B cell (primary cell): ENCODE measurements around the gene GPATCH8. TPM values are rescaled to one million over a fixed set of nuclear protein-coding genes. Genes with fewer than 3 reads are reported as not detected.

Experiments
- ATAC-seq: fragments of 200-7000 bp; cut with Tn5 transposase; one replicate; pipeline ENCODE4 v1.10.0; 2021; ENCODE audit warnings: low read depth, mild to moderate bottlenecking, moderate number of reproducible peaks, moderate library complexity
- CTCF ChIA-PET: fragments of 350-600 bp; sonication (Branson Sonifier 250); formaldehyde crosslinking; loops from one replicate; lab custom pipeline; 2021; ENCODE audit warnings: antibody characterized with exemption, inconsistent platforms; lab: Charles Lee
- POLR2A ChIA-PET: fragments of 350-600 bp; sonication (Branson Sonifier 250); formaldehyde crosslinking; loops from one replicate; lab custom pipeline; 2021; ENCODE audit warnings: antibody characterized with exemption; lab: Charles Lee
- DNase-seq: peaks from one replicate; pipeline ENCODE4 v3.0.0; 2013
- H2AFZ ChIP-seq: 2 replicates; pipeline ENCODE4 v1.6.1; 2012; ENCODE audit warnings: mild to moderate bottlenecking, low read depth, low read length; ENCODE audit not compliant: insufficient read depth, poor library complexity, severe bottlenecking
- H3K27ac ChIP-seq, 2 donors: 1 replicate in 1 of 2; 2 replicates in 1 of 2; pipeline ENCODE4 v1.5.1; 2012 to 2013; ENCODE audit warnings: low read length in 2 of 2, mild to moderate bottlenecking in 2 of 2, moderate library complexity in 1 of 2
- H3K27me3 ChIP-seq, 4 experiments: fragments of 200-600 bp in 1 of 4; sonication (generic) in 1 of 4; replicated peaks in 1 of 4; 1 replicate in 2 of 4; 2 replicates in 2 of 4; pipeline versions ENCODE4 v1.6.1 to v1.7.0; 2013 to 2016; ENCODE audit warnings: low read length in 3 of 4, mild to moderate bottlenecking in 2 of 4, mixed read lengths in 1 of 4, moderate library complexity in 1 of 4; ENCODE audit not compliant: insufficient read depth in 4 of 4, control insufficient read depth in 3 of 4; ENCODE audit errors: control extremely low read depth in 1 of 4
- H3K36me3 ChIP-seq, 2 experiments: replicated peaks in 1 of 2; 1 replicate in 1 of 2; 2 replicates in 1 of 2; pipeline versions ENCODE4 v1.6.1 to v1.7.1; 2013; ENCODE audit warnings: low read length in 1 of 2; ENCODE audit not compliant: insufficient read depth in 2 of 2, control insufficient read depth in 1 of 2; ENCODE audit errors: control extremely low read depth in 1 of 2, extremely low read depth in 1 of 2
- H3K4me1 ChIP-seq, 2 donors: fragments of 200-600 bp in 1 of 2; sonication (generic) in 1 of 2; 1 replicate in 1 of 2; 2 replicates in 1 of 2; pipeline versions ENCODE4 v1.5.1 to v1.6.1; 2013 to 2017; ENCODE audit warnings: low read length in 2 of 2; ENCODE audit not compliant: control insufficient read depth in 2 of 2, insufficient read depth in 2 of 2
- H3K4me2 ChIP-seq: replicated peaks from 2 replicates; pipeline ENCODE3; 2012; ENCODE audit warnings: mild to moderate bottlenecking, low read depth, low read length; ENCODE audit not compliant: poor library complexity, severe bottlenecking
- H3K4me3 ChIP-seq, 5 experiments: fragments of 200-600 bp in 1 of 5; sonication (generic) in 1 of 5; 1 replicate in 3 of 5; 2 replicates in 2 of 5; pipeline versions ENCODE4 v1.5.1 to v1.7.0; 2011 to 2016; ENCODE audit warnings: low read length in 4 of 5, mild to moderate bottlenecking in 4 of 5, low read depth in 2 of 5, control low read depth in 1 of 5, moderate library complexity in 1 of 5; ENCODE audit not compliant: insufficient read depth in 1 of 5; ENCODE audit errors: control extremely low read depth in 1 of 5, extremely low read depth in 1 of 5
- H3K79me2 ChIP-seq: fragments of 200-600 bp; sonication (generic); one replicate; pipeline ENCODE4 v1.6.0; 2016; ENCODE audit warnings: low read length; ENCODE audit not compliant: control insufficient read depth, insufficient read depth
- H3K9ac ChIP-seq: fragments of 200-600 bp; sonication (generic); 2 replicates; pipeline ENCODE4 v1.6.1; 2017; ENCODE audit warnings: mild to moderate bottlenecking, low read length, moderate library complexity
- H3K9me3 ChIP-seq, 3 donors: one replicate each; pipeline versions ENCODE4 v1.6.1 to v1.7.1; 2013; ENCODE audit warnings: low read length in 2 of 3; ENCODE audit not compliant: control insufficient read depth in 2 of 3, insufficient read depth in 1 of 3; ENCODE audit errors: control extremely low read depth in 1 of 3
- H4K20me1 ChIP-seq: 2 replicates; pipeline ENCODE4 v1.6.0; 2012; ENCODE audit warnings: mild to moderate bottlenecking, low read length; ENCODE audit not compliant: insufficient read depth, control insufficient read depth, poor library complexity, severe bottlenecking
- H3K27ac Mint-ChIP-seq: one replicate; pipeline ENCODE4 v1.8.0; 2021; ENCODE audit warnings: mixed read lengths
- H3K27me3 Mint-ChIP-seq: one replicate; pipeline ENCODE4 v1.8.0; 2021; ENCODE audit warnings: mixed read lengths
- H3K4me1 Mint-ChIP-seq: one replicate; pipeline ENCODE4 v1.8.0; 2021; ENCODE audit warnings: mixed read lengths
- H3K4me3 Mint-ChIP-seq: one replicate; pipeline ENCODE4 v1.8.0; 2021; ENCODE audit warnings: mixed read lengths
- H3K9me3 Mint-ChIP-seq: one replicate; pipeline ENCODE4 v1.8.0; 2022; ENCODE audit warnings: mixed read lengths; ENCODE audit not compliant: insufficient read depth
- CTCF ChIP-seq: fragments of 200-600 bp; IDR thresholded peaks from one replicate; pipeline ENCODE4 v1.8.0; 2022; ENCODE audit warnings: antibody characterized with exemption, mild to moderate bottlenecking
- EZH2 ChIP-seq: IDR thresholded peaks from 2 replicates; pipeline ENCODE4 v1.6.1; 2012; ENCODE audit warnings: borderline replicate concordance, low read depth, mild to moderate bottlenecking, moderate library complexity, low read length; ENCODE audit not compliant: insufficient read depth, poor library complexity, severe bottlenecking
- WGBS: methylation state at CpG from one replicate; pipeline ENCODE4 v1.1.5; 2013; ENCODE audit warnings: missing lambda C conversion rate; ENCODE audit not compliant: insufficient coverage; 5-methylcytosine and 5-hydroxymethylcytosine counted together
- intact Hi-C: fragments of 100-400 bp; cut with micrococcal nuclease; formaldehyde crosslinking; loops from one replicate; pipeline ENCODE4 v1.10.0; 2022
- polyA plus RNA-seq: library from polyadenylated mRNA; depleted of rRNA; stranded (reverse); fragments of >200 nt; gene quantifications from 2 replicates; pipeline ENCODE4 v1.2.3, GENCODE V29; 2012
- total RNA-seq, 2 donors: library from RNA; stranded (reverse); fragments of 120-200 nt in 1 of 2; gene quantifications; 1 replicate in 1 of 2; 2 replicates in 1 of 2; pipeline versions ENCODE4 v1.2.3 to v1.2.4, GENCODE V29; 2013 to 2022

The GPATCH8 gene
- total and polyA plus RNA-seq, 2 donors (not counting 1 experiment from before 2014, with no cell fraction given): 28.3 to 83.4 TPM

GRCh38 chr17:44451016-44451627 is 52.1 kb downstream of the GPATCH8 start:
- ChIA-PET POLR2A (no interaction called here), CTCF (no interaction called here)
- TF ChIP-seq CTCF: no peak
- no peak for TF ChIP-seq EZH2
- Mint-ChIP-seq H3K27me3 (no peaks in the 10 kb centered on the region), H3K27ac (no peak overlapping the region), H3K9me3 (no peaks in the 10 kb centered on the region), H3K4me1 (peaks cover 7% of the 10 kb centered on the region), H3K4me3 (no peak overlapping the region)
- intact Hi-C loops: no loop called here
- Histone ChIP-seq H4K20me1 (peaks cover 25% of the 10 kb centered on the region), H2AFZ (no peak overlapping the region), H3K27ac (no peak overlapping the region), H3K9me3 (peaks cover 0 to 1% (median 0%) of the 10 kb centered on the region in 3 donors), H3K4me3 (no peak overlapping the region), H3K4me2 (no peak overlapping the region), H3K9ac (no peak overlapping the region), H3K36me3 (peaks cover 3 to 6% of the 10 kb centered on the region in 2 experiments), H3K27me3 (no peaks in the 10 kb centered on the region), H3K4me1 (peaks cover 0 to 4% of the 10 kb centered on the region in 2 donors), H3K79me2 (peaks cover 42% of the 10 kb centered on the region)
- DNase-seq (no peak), ATAC-seq (no peak)
- 100% methylated on average over 1 of the region's 6 CpGs for WGBS

- peaks cover 7% of the 10 kb centered on the region for H3K4me1 Mint-ChIP-seq
- no peak overlapping the region for H3K4me3 Mint-ChIP-seq
- Histone ChIP-seq H3K9ac (no peak overlapping the region), H2AFZ (no peak overlapping the region), H3K79me2 (peaks cover 47% of the 10 kb centered on the region), H3K4me3 (no peak overlapping the region), H3K9me3 (peaks cover 0 to 1% (median 0%) of the 10 kb centered on the region in 3 donors), H3K4me1 (peaks cover 0 to 4% of the 10 kb centered on the region in 2 donors), H3K27ac (peak overlapping the region in 1 of 2 donors; percentile 34), H3K27me3 (no peaks in the 10 kb centered on the region), H3K36me3 (peaks cover 0 to 3% of the 10 kb centered on the region in 2 experiments), H3K4me2 (peak overlapping the region; percentile 27), H4K20me1 (peaks cover 28% of the 10 kb centered on the region)
- POLR2A ChIA-PET: interaction anchor here (0.7 kb wide), 1 partner anchor 520 kb away, joined by 7 read pairs; the partner anchor contains the start of gene C1QL1
- CTCF ChIA-PET: no interaction called here
- no peaks in the 10 kb centered on the region for H3K27me3 Mint-ChIP-seq
- ATAC-seq (no peak), DNase-seq (no peak)
- TF ChIP-seq CTCF (no peak), EZH2 (no peak)
- H3K27ac Mint-ChIP-seq: no peak overlapping the region
- intact Hi-C loops: no loop called here
- H3K9me3 Mint-ChIP-seq: no peaks in the 10 kb centered on the region
- WGBS: no CpG with 5 or more reads among the region's 1 CpG
Measured at GRCh38 chr17:44448412-44448811, 54.8 kb downstream of the GPATCH8 start.
